Measurements from ENCODE around the gene COL16A1.
A peak's percentile ranks its signal among the peaks of the same experiment; 100 is the strongest.

Gene COL16A1

DNA sequence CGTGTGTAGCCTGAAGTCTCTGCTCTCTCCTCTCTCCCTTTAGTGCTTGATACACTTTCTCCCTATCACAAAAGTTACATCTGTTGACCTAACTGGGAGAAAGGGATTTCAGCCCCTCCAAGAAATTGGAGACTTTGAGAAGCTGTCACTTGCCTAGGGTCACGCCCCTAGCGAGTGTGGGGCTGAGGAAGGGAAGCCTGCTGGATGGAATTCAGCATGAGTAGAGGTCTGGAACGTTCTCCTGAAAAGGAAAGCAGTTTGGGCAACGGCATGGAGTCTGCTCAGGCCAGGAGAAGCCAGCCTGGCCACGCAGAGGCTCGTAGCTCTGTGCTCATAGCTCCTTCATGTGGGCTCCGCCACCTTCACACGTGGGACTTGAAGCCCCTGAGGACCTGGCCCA, 22.4 kb downstream of the COL16A1 start:
- TF ChIP-seq, protein P1, sequence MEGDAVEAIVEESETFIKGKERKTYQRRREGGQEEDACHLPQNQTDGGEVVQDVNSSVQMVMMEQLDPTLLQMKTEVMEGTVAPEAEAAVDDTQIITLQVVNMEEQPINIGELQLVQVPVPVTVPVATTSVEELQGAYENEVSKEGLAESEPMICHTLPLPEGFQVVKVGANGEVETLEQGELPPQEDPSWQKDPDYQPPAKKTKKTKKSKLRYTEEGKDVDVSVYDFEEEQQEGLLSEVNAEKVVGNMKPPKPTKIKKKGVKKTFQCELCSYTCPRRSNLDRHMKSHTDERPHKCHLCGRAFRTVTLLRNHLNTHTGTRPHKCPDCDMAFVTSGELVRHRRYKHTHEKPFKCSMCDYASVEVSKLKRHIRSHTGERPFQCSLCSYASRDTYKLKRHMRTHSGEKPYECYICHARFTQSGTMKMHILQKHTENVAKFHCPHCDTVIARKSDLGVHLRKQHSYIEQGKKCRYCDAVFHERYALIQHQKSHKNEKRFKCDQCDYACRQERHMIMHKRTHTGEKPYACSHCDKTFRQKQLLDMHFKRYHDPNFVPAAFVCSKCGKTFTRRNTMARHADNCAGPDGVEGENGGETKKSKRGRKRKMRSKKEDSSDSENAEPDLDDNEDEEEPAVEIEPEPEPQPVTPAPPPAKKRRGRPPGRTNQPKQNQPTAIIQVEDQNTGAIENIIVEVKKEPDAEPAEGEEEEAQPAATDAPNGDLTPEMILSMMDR (conservative IDR thresholded peaks at IDR 0.05), result no peak
- H3K27ac ChIP-seq, result no peak overlapping the region

DNA sequence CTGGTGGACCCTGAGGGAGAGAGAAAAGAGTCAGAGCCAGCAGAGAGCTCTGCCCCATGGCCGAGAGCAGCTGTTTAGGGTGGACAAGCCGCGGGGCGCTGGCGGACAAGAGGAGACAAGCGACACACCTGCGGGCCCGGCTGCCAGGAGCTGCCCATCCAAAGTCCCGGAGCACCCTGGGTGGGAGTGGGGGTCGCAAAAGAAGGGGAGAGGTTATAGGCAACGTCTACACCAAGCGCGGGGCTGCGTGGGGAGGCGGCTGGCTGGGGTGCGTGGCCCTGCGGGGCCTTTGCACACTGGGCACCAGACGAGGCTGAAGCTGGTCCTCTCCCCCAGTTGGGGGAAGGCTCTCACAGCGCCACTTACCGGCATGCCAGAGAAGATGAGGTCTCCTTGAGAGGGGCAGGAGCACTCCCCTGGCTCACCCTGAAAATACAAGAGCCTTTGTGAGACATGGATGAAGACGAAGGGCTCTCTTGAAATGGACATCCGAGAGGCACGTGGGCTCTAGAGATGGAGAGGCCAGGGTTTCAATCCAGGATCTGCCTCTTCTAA, 24.1 kb downstream of the COL16A1 start:
- no peak overlapping the region for H3K27ac ChIP-seq
- TF ChIP-seq, protein P1 (conservative IDR thresholded peaks at IDR 0.05), result no peak

DNA sequence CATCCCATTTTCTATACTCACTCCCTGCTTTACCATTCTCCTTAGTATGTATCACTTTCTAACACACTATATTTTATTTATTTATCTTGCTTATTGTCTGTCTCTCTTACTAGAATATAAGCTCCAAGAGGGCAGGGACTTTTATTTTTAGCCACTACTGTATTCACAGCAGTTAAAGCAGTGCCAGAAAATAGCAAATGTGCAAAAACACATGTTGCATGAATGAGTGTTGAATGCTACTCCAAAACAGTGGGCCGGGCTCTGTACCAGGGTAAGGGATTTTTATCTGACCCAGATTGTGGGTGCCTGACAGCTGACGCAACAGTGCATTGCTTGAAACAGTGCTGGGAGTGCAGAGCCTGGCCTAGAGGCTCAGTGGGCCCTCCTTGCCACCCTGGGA, 24.7 kb downstream of the COL16A1 start:
- TF ChIP-seq, protein P1 (conservative IDR thresholded peaks at IDR 0.05), result no peak
- no peak overlapping the region for H3K27ac ChIP-seq

DNA sequence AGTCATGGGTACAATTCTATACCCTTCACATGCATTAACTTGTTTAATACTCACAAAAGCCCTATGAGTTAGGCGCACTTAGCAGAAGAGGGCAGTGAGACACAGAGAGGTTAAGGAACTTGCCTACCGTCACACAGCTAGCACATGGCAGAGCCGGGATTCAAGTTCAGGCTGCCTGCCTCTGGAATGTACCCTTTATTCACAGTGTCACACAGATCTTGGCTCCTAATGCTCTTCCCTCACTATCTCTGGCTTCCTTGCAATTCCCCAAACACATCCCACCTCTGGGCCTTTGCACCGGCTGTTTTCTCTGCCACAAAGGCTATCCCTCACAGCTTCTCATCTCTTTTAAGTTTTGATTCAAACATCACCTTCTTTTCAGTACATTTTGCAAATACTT, 25.1 kb downstream of the COL16A1 start:
- no peak overlapping the region for H3K27ac ChIP-seq
- TF ChIP-seq, protein P1 (conservative IDR thresholded peaks at IDR 0.05), result no peak

DNA sequence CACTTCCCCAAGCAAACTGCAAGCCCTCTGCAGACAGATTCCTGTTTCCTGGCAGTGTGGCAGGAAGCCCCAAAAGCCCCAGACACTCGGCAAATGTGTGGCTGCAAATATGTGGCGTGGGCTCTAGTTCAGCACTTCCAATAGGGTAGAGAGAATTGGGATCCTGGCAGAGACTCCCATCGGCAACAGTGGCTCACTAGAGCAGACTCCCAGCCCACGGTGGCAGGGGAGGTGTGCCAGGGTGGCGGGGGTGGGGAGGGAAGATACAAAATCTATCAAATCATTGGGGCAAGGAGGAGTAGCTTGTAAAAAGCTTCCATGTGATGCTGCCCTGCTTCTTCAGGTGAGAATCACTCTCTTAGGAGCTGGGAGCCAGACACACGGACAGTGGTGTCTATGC, 25.9 kb downstream of the COL16A1 start:
- TF ChIP-seq, protein P1 (conservative IDR thresholded peaks at IDR 0.05), result no peak
- H3K27ac ChIP-seq, result peak overlapping the region; percentile 14; the same call in 1 of the 2 replicates

DNA sequence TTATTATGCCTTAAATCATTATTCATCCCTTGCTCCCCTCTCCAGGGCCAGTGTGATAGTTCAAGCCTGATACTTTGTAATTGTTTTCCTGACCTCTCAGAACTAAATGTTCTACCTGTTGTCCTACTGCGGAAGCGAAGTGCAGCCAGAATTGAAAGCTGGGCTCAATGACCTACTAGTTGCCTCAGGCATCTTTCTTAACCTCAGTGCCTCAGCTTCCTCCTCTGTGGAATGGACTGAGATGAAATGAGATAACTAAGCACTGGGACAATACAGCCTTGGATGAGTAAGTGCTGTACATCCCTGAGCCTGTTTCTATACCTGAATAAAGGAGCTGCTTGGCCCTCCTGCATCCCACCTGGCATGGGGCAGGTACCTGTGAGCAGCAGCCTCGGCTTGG, 26.4 kb downstream of the COL16A1 start:
- TF ChIP-seq, protein P1 (conservative IDR thresholded peaks at IDR 0.05), result no peak
- H3K27ac ChIP-seq, result peak overlapping the region; percentile 14; the same call in 1 of the 2 replicates

DNA sequence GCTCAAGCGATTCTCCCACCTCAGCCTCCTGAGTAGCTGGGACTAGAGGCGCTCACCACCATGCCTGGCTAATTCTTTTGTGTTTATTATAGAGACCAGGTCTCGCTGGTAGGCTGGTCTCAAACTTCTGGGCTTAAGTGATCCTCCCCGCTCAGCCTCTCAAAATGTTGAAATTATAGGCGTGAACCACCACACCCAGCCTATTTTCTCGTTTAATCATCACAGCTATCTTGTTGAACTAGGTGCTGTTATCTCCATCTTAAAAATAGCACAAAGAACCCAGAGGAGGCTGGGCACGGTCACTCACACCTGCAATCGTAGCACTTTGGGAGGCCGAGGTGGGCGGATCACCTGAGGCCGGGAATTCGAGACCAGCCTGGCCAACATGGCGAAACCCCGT, 28.1 kb downstream of the COL16A1 start:
- no peak overlapping the region for H3K27ac ChIP-seq
- TF ChIP-seq, protein P1 (conservative IDR thresholded peaks at IDR 0.05), result no peak
